Activated naive CD4-positive, alpha-beta T cell treated with anti-CD3 and anti-CD28 coated beads, Interleukin-2, amount 50 U/mL, for 72 hours (primary cell): ENCODE results near the gene NAT14. TPM values are rescaled to one million over a fixed set of nuclear protein-coding genes. Genes with fewer than 3 reads are reported as not detected.
"Not testable (repeated sequence)": the region's sequence is repeated elsewhere in the genome, so short reads cannot be mapped to it uniquely, and the experiment has no call there.

Experiments used
- ATAC-seq, 2 donors: fragments of 150-1000 bp; cut with Tn5 transposase; 2 replicates each; pipeline ENCODE4 v1.10.0; 2021; ENCODE audit warnings: mild to moderate bottlenecking in 2 of 2, moderate library complexity in 2 of 2
- DNase-seq, 2 donors: peaks; one replicate each; pipeline ENCODE4 v3.0.0; 2021 to 2022; ENCODE audit warnings: low spot score in 2 of 2
- H3K27ac Mint-ChIP-seq, 2 donors: one replicate each; pipeline ENCODE4 v1.8.0; 2022; ENCODE audit warnings: mild to moderate bottlenecking in 2 of 2, mixed read lengths in 2 of 2
- H3K36me3 Mint-ChIP-seq, 2 donors: one replicate each; pipeline ENCODE4 v1.8.0; 2022; ENCODE audit warnings: mixed read lengths in 2 of 2
- H3K9me3 Mint-ChIP-seq, 2 donors: one replicate each; pipeline ENCODE4 v1.8.0; 2022; ENCODE audit warnings: mixed read lengths in 2 of 2
- total RNA-seq, 2 donors: library from RNA; stranded (reverse); gene quantifications; one replicate each; pipeline ENCODE4 v1.2.3, GENCODE V29; 2022

The NAT14 gene
- total RNA-seq, 2 donors from 2014 or later: 5.1 to 18.2 TPM

DNA sequence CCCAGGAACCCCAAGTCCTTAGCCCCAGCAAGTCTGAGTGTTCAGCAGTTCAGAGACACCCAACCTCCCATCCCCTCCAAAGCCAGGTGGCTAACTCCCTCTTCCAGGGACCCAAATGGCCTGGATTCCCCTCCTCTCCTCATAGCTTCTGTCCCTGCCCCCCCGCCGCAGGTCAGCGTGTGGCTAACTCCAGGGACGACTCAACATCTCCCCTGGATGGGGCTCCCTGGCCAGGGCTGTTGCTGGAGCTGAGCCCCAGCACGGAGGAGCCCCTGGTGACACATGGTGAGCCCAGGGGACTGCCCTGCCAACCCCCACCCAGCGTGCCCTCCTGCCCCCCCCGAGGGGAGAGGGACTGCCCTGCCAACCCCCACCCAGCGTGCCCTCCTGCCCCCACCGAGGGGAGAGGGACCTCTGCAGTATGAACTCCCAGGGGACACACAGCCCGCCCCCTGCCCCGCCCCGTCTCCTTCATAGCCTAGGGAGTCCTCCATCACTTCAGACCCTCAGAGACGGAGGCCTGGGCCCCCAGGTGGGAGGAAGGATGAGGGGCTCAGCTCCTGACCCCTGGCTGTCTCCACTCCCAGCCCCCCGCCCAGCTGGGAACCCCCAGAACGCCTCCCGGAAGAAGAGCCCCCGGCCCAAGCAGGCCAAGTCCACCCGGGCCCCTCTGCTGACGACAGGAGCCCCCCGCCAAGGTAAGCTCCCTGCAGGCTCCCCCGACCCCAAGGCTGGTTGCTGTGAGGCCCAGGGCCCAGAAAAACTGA is 4.9 kb downstream of the NAT14 start:
- Mint-ChIP-seq H3K9me3 (no peaks in the 10 kb centered on the region), H3K36me3 (no peaks in the 10 kb centered on the region), H3K27ac (no peak overlapping the region)
- no peak for DNase-seq
- no peak for ATAC-seq

DNA sequence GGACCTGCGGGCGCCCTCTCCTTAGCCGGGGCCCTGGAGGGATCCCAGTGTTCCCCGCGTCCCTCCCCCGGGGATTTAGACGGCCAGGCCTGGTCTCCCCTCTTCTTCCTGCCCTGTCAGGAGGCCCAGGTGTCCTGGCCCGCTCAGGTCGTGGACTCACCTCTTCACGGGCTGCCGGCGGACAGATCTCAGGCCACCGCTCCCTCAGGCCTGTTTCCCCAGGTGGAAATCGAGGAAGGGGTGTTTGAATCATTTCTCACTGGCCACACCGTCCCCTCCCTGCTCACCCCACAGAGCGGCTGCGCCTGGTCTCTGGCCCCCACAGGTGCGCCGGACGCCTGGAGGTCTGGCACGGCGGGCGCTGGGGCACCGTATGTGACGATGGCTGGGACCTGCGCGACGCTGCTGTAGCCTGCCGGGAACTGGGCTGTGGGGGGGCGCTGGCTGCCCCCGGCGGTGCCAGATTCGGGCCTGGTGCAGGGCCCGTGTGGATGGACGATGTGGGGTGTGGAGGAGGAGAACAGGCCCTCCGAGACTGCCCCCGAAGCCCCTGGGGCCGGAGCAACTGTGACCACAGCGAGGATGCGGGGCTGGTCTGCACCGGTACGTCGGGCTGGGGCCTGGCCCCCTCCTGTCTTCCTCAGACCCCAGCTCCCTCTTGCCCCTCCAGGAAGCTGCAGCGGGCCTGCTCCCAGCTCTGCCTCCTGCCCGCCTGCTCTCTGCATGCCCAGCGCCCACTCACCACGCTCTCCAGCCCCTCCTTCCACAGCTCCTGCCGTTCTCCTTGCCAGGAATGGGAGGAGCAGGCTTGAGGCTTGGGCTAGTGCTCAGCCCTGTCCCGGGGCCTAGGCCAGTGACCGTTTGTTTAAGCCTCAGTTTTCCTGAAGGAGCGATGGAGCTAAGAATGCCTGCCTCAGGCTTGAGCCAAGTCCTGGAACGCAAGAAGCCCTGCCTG is 5.8 kb downstream of the NAT14 start:
- no peak for ATAC-seq
- DNase-seq: no peak
- no peaks in the 10 kb centered on the region for H3K9me3 Mint-ChIP-seq
- H3K27ac Mint-ChIP-seq: no peak overlapping the region
- H3K36me3 Mint-ChIP-seq: no peaks in the 10 kb centered on the region

DNA sequence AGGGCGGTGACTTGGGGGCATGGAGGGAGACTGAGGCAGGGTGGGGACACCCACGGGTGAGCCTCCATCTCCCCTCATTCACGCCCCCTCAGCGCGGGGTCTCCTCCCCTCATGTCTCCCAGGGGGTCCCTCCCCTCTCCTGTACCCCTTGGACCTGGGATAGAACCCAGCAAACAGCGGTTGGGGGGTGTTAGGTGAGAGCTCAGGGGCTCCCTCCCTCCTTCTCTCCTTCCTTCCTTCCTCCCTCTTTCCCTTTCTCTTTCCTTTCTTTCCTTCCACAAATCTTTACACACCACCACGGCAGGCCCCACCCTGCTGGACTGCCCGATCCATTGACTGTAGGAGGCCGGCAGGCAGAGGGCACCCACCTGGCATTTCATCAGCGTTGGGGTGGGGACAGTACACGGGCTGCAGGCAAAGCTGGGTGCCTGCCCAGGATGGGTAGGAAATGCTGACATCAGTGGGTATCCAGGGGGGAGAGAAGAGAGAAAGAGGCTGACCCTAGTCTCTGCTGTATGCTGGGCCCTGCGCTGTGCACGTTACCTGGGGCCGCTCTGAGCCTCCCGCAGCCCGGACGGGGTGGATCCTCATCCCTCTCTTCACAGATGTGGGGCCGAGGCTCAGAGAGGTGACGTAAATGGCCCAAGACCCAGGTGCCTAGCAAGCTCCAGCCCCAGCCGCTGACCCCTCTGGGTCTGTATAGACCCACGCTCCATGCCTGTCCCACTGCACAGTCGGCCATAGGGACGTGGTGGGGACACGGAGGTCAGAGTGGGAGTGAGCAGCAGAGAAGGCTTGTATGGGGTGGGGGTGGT is 6.8 kb downstream of the NAT14 start:
- H3K36me3 Mint-ChIP-seq: no peaks in the 10 kb centered on the region
- ATAC-seq: no peak
- DNase-seq: no peak
- no peaks in the 10 kb centered on the region for H3K9me3 Mint-ChIP-seq
- H3K27ac Mint-ChIP-seq: no peak overlapping the region

DNA sequence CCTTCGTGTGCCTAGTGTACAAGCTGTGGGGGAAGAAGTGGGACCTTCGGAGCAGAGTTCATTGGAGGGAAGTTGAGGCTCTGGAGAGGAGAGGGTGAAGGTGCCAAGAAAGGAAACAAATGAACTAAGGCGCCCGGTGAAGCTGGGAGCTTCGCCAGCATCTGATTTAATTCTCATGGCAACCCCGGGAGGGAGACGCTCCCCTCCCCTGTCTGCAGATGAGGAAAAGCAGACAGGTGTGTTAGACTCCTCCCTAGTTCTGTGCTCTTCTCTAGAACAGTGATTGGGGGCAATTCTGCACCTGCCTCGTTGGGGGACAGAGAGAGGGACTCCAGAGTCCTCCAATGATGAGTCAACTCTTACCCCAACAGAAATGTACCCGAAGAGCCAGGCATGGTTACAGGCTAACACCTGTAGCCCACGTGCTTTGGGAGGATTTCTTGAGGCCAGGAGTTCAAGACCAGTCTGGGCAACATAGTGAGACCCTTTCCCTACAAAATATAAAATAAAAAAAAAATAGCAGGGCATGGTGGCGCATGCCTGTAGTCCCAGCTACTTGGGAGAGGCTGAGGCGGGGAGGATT is 7.5 kb downstream of the NAT14 start:
- ATAC-seq (no peak), DNase-seq (no peak)
- H3K27ac Mint-ChIP-seq: no peak overlapping the region

DNA sequence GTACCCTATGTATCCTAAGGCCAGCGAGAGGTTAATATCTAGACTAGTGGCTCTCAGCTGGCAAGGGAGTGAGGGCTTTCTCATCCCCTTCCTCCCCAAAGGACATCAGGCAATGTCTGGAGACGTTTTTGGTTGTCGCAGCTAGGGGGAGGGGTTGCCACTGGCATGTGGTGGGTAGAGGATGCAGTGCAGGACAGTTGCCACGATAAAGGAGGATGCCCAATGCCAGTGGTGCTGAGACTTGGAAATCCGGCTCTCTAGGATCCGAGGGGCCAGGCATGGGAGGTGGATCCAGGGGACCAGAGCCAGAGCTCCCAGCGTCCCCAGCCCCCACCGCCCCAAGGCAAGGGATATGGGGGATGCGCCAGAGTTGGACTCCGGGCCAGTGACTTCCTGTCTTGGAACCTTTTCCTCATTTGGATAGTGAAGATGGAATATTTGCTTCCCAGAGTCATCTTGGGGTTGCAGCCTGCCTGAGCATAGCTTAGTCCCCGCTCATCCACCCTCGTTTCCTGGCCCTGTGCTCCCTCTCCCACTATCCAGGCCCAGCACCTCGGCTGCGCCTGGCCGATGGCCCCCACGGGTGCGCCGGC is 8.2 kb downstream of the NAT14 start:
- DNase-seq: no peak
- H3K36me3 Mint-ChIP-seq: no peaks in the 10 kb centered on the region
- no peak for ATAC-seq
- H3K27ac Mint-ChIP-seq: no peak overlapping the region
- H3K9me3 Mint-ChIP-seq: no peaks in the 10 kb centered on the region

More for the DNA sequence above, 7.5 kb downstream of the NAT14 start:
- no peaks in the 10 kb centered on the region for H3K9me3 Mint-ChIP-seq
- no peaks in the 10 kb centered on the region for H3K36me3 Mint-ChIP-seq

DNA sequence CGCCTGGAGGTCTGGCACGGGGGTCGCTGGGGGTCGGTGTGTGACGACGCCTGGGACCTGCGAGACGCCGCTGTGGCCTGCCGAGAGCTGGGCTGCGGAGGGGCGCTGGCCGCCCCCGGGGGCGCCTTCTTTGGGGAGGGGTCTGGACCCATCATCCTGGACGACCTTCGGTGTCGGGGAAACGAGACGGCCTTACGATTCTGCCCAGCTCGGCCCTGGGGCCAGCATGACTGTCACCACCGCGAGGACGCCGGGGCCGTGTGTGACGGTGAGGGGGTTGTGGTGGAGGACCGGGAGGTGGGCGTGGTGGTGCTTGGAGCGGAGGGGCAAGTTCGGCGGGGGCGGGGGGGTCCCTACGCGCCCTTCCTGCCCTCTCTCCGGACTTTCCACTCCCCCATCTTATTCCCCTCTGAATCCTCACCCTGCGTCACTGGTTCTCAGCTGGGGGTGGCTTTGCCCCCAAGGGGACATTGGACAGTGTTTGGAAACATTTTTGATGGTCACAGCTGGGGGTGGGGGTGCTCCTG is 8.7 kb downstream of the NAT14 start:
- no peak overlapping the region for H3K27ac Mint-ChIP-seq
- no peaks in the 10 kb centered on the region for H3K36me3 Mint-ChIP-seq
- no peaks in the 10 kb centered on the region for H3K9me3 Mint-ChIP-seq
- DNase-seq: no peak
- no peak for ATAC-seq

DNA sequence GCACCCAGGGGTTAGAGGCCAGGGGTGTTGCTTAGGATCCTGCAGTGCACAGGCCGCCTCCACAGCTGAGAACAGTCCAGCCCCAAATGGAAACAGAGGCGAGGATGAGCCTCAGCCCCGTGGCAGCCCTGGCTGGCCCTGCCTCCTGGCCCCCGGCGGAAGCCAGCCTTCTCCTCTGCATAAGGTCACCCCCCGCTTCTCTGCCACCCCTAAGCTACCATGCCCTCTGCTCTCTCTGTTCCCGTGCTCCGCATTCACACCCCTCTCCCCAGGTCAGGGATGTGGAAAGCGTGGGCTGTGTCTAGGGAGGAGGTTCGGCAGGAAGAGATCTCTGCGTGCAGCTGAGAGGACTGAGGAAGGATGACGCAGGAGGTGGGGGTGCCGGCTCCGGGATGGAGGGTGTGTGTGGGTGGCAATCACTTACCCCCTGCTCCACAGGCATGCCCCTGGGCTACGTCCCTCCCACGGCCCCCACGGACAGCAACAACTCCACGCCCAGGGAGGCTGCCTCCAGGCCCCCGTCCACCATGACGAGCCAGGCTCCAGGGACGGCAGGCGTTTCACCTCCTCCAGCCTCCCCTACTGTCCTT is 9.3 kb downstream of the NAT14 start:
- H3K9me3 Mint-ChIP-seq: no peaks in the 10 kb centered on the region
- DNase-seq: no peak
- ATAC-seq: peak; percentile 21 to 44
- H3K27ac Mint-ChIP-seq: no peak overlapping the region
- no peaks in the 10 kb centered on the region for H3K36me3 Mint-ChIP-seq

DNA sequence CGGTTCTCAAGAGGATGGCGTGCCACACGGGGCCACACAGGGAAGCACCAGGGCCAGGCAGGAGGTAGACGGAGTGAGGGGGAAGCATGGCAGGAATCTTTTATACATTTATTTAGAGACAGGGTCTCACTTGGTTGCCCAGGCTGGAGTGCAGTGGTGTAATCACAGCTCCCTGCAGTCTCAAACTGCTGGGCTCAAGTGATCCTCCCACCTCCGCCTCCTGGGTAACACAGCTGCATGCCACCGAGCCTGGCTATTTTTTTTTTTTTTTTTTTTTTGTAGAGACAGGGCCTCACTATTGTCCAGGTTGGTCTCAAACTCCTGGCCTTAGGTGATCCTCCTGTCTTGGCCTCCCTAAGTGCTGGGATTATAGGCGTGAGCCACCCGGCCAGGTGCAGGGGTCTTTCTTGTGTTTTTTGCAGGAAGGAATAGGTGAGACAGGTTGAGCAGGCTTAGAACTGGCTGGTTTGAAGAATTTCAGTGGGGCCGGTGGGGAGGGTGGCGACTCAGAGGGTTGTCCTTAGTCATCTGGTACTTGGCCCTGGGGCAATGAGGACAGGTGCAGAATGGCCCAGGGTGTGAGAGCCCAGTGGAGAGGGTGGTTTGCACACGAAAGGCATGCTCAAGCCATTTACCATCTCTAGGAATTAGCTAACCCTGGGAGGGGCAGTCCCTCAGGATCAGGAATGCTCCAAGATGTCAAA is 10.8 kb downstream of the NAT14 start:
- Mint-ChIP-seq H3K36me3 (no peaks in the 10 kb centered on the region), H3K9me3 (no peaks in the 10 kb centered on the region), H3K27ac (peak overlapping the region in 1 of 2 donors; percentile 10)
- DNase-seq: no peak
- no peak for ATAC-seq

DNA sequence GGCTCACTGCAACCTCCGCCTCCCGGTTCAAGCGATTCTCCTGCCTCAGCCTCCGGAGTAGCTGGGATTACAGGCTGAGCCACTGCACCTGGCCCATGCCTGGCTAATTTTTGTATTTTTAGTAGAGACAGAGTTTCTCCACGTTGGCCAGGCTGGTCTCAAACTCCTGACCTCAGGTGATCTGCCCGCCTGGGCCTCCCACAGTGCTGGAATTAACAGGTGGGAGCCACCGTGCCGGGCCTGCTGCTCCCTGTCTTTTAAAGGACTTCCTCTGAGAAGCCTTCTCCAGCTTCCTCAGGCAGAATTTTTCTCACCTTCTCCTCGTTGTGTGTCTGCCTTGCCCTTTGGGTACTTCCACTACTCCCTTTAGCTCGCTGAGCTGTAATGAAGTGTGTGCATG is 11.8 kb downstream of the NAT14 start:
- not testable (repeated sequence) for DNase-seq, H3K9me3 Mint-ChIP-seq

DNA sequence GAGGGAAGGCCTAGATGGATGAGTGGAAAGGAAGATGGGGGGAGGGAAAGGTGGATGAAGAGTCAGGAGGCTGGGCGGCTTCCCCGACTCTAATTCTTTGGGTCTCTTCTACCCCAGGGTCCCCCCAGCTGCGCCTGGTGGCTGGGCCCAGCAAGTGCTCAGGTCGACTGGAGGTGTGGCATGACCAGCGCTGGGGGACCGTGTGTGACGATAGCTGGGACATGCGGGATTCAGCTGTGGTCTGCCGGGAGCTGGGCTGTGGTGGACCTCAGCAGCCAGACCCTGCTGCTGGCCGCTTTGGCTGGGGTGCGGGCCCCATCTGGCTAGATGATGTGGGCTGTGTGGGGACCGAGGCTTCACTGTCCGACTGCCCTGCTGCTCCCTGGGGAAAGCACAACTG is 12.8 kb downstream of the NAT14 start:
- no peak for DNase-seq
- H3K9me3 Mint-ChIP-seq: no peaks in the 10 kb centered on the region
- H3K27ac Mint-ChIP-seq: no peak overlapping the region
- H3K36me3 Mint-ChIP-seq: no peaks in the 10 kb centered on the region
- no peak for ATAC-seq

More for the DNA sequence above, 11.8 kb downstream of the NAT14 start:
- H3K36me3 Mint-ChIP-seq, H3K27ac Mint-ChIP-seq, ATAC-seq: not testable (repeated sequence)

DNA sequence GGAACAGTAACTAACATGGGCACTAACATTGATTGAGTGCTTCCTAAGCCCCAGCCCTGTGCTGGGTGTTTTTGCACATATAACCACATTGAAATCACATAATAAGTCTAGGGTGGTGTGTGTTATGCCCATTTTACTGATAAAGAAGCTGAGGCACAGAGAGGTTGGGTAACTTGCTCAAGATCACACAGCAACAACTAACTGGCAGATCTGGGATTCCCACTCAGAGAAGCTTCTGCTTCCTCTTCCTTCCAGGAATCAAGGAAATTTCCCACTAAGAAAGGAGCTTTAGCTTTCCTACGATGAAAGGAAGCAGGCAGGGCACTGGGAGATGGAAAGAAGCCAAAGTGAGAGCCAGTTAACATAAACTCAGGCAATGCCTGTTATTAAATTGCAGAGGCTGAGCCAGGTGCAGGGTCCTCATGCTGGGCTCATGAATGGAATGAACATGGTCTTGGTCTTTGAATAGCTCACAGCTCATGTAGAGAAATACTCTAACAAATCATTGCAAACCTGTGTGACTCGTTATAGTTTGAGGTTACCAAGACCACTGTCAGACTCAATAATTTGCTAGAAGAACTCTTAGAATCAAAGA is 13.4 kb downstream of the NAT14 start:
- DNase-seq (no peak), ATAC-seq (no peak)
- Mint-ChIP-seq H3K27ac (no peak overlapping the region), H3K36me3 (peaks cover 0 to 5% of the 10 kb centered on the region in 2 donors), H3K9me3 (peaks cover 0 to 4% of the 10 kb centered on the region in 2 donors)

DNA sequence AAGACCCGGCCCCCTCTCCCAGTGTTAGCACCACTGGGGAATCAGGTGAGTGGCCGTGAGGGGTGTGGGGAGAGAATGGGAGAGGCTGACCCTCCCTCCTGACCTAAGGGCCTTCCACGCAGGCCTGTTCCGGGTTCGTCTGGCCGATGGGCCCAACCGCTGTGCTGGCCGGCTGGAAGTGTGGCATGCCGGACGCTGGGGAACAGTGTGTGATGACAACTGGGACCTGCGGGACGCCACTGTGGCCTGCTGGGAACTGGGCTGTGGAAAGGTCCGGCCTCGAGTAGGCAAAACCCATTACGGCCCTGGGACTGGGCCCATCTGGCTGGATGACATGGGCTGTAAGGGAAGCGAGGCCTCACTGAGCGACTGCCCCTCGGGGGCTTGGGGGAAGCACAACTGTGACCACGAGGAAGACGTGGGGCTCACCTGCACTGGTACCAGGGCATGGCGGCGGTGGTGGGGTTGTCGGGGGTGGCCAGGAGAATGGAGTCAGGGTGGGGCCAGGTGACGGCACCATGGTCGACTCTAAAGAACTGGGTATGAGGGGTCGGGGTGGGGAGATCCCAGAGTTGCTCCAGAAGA is 15.5 kb downstream of the NAT14 start:
- Mint-ChIP-seq H3K9me3 (peaks cover 0 to 5% of the 10 kb centered on the region in 2 donors), H3K36me3 (peaks cover 0 to 9% of the 10 kb centered on the region in 2 donors), H3K27ac (no peak overlapping the region)
- ATAC-seq (no peak), DNase-seq (no peak)

DNA sequence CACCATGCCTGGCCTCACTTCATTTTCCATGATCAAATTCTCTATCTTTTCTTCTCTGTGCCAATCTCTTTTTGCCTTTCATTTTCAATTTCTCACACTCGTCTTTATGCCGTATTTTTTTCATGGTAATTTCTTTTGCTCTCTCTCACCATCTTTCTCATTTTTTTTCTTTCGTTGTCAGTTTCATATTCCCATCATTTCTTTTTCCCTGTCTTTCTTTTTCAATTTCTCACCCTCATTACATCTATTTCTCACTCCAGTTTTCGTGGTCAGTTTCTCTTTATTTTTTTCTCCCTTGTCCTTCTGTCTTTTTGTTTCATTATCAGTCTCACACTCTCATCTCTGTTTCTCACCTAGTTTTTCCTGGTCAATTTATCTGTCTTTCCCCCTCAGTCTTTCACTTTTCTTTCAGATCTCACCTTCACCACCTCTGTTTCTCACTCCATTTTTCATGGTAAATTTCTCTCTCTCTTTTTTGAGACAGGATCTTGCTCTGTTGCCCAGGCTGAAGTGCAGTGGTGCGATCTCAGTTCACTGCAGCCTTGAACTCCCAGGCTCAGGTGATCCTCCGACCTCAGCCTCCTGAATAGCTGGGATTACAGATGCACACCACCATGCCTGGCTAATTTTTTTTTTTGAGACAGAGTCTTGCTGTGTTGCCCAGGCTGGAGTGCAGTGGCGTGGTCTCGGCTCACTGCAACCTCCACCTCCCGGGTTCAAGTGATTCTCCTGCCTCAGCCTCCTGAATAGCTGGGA is 17.4 kb downstream of the NAT14 start:
- no peak for DNase-seq
- Mint-ChIP-seq H3K36me3 (peaks cover 0 to 9% of the 10 kb centered on the region in 2 donors), H3K9me3 (peaks cover 0 to 5% of the 10 kb centered on the region in 2 donors), H3K27ac (peak overlapping the region; percentile 15 to 55)
- no peak for ATAC-seq

DNA sequence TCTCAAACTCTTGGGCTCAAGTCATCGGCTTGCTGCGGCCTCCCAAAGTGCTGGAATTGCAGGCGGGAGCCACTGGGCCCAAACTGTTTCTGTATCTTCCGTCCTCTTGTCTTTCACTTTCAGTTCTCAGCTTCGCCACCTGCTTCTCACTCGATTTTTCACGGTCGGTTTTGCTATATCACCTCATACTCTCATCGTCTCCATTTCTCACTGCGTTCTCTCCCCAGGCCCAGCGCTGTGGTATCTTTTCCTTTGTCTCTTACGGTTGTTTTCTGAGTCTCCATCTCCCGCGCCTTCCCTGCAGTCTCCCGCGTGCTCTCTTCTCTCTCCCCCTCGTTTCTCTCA is 18.1 kb downstream of the NAT14 start:
- DNase-seq (no peak), ATAC-seq (no peak)
- Mint-ChIP-seq H3K9me3 (peaks cover 0 to 5% of the 10 kb centered on the region in 2 donors), H3K27ac (peak overlapping the region; percentile 73), H3K36me3 (peaks cover 0 to 9% of the 10 kb centered on the region in 2 donors)
